HG03439 (cell line): ENCODE results near the gene SIK1.
"Not testable (repeated sequence)": the region's sequence is repeated elsewhere in the genome, so short reads cannot be mapped to it uniquely, and the experiment has no call there.

Source experiments
- ATAC-seq: cut with Tn5 transposase; IDR thresholded peaks from one replicate; pipeline ENCODE4 v1.9.1; 2021; ENCODE audit warnings: mild to moderate bottlenecking, moderate library complexity; ENCODE audit not compliant: unreplicated experiment

The SIK1 gene

GRCh38 chr21:43440835-43441727 lies 14.2 kb upstream of the SIK1 start:
- not testable (repeated sequence) for ATAC-seq

GRCh38 chr21:43439316-43440075 lies 12.6 kb upstream of the SIK1 start:
- not testable (repeated sequence) for ATAC-seq

- not testable (repeated sequence) for ATAC-seq
These were observed 9.3 kb upstream of the SIK1 start for GRCh38 chr21:43436272-43436671.

- not testable (repeated sequence) for ATAC-seq
These were observed 6.6 kb upstream of the SIK1 start for GRCh38 chr21:43433340-43434136.

- ATAC-seq: not testable (repeated sequence)
These were observed 4.0 kb upstream of the SIK1 start for GRCh38 chr21:43430830-43431416.

- not testable (repeated sequence) for ATAC-seq
These were observed 2.0 kb upstream of the SIK1 start for GRCh38 chr21:43428964-43429363.

- ATAC-seq: peak; percentile 72
These were observed 270 bp upstream of the SIK1 start for GRCh38 chr21:43427242-43427559.

- ATAC-seq: not testable (repeated sequence)
These were observed 927 bp downstream of the SIK1 start for GRCh38 chr21:43426004-43426403.

GRCh38 chr21:43419475-43419874 lies 7.5 kb downstream of the SIK1 start:
- ATAC-seq: not testable (repeated sequence)

- ATAC-seq: not testable (repeated sequence)
These were observed 12.4 kb downstream of the SIK1 start for GRCh38 chr21:43414576-43414975.

GRCh38 chr21:43412020-43412788 lies 14.7 kb downstream of the SIK1 start:
- not testable (repeated sequence) for ATAC-seq

GRCh38 chr21:43410456-43411068 lies 16.4 kb downstream of the SIK1 start:
- not testable (repeated sequence) for ATAC-seq

- ATAC-seq: not testable (repeated sequence)
These were observed 19.8 kb downstream of the SIK1 start for GRCh38 chr21:43407139-43407538.

- not testable (repeated sequence) for ATAC-seq
These were observed 22.5 kb downstream of the SIK1 start for GRCh38 chr21:43404450-43404849.

- ATAC-seq: not testable (repeated sequence)
These were observed 23.1 kb downstream of the SIK1 start for GRCh38 chr21:43403651-43404430.

- not testable (repeated sequence) for ATAC-seq
These were observed 25.8 kb downstream of the SIK1 start for GRCh38 chr21:43401125-43401524.

- not testable (repeated sequence) for ATAC-seq
These were observed 27.3 kb downstream of the SIK1 start for GRCh38 chr21:43399595-43400015.

- not testable (repeated sequence) for ATAC-seq
These were observed 27.8 kb downstream of the SIK1 start for GRCh38 chr21:43399136-43399535.

- ATAC-seq: not testable (repeated sequence)
These were observed 28.4 kb downstream of the SIK1 start for GRCh38 chr21:43398533-43398932.
